Tibial nerve (tissue), 4 donors: ENCODE data around the gene AIFM3.

Source experiments
- EP300 ChIP-seq, 2 donors: sonication (generic); formaldehyde crosslinking; IDR thresholded peaks; one replicate each; pipeline ENCODE4 v1.6.1; 2017; ENCODE audit warnings: antibody characterized with exemption in 2 of 2, mild to moderate bottlenecking in 1 of 2
- TF ChIP-seq, protein P1 (sequence below), 5 experiments: fragments of 200-600 bp in 3 of 5; fragments of 450-650 bp in 2 of 5; sonication (generic) in 3 of 5; IDR thresholded peaks; one replicate each; pipeline ENCODE4 v1.5.1; 2016 to 2019; ENCODE audit warnings: antibody characterized with exemption in 5 of 5, mild to moderate bottlenecking in 3 of 5, moderate library complexity in 2 of 5

DNA sequence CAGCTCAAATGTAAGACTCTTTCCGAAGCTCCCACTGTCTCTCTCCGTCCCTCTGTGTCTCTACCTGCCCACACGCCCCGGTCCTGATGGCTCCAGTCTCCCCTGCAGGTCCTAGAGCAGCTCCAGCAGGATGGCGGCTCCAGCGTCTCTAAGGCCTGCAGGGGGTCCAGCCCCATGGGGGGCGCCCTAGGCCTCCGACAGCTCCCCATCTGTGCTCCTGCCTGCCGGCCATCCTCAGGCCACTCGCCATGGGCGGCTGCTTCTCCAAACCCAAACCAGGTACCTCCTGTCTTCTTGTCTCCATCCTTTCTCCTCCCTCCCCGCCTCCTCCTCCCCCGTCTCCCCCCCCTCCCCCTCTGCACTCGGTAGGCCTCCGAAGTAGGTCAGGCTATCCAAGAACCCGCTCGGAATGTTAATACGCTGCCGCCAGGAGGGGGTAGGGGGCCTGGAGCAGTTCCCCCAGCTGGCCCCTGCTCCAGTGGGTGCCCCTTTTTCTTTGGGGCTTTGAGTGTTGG lies 699 bp downstream of the AIFM3 start:
- TF ChIP-seq, protein P1, sequence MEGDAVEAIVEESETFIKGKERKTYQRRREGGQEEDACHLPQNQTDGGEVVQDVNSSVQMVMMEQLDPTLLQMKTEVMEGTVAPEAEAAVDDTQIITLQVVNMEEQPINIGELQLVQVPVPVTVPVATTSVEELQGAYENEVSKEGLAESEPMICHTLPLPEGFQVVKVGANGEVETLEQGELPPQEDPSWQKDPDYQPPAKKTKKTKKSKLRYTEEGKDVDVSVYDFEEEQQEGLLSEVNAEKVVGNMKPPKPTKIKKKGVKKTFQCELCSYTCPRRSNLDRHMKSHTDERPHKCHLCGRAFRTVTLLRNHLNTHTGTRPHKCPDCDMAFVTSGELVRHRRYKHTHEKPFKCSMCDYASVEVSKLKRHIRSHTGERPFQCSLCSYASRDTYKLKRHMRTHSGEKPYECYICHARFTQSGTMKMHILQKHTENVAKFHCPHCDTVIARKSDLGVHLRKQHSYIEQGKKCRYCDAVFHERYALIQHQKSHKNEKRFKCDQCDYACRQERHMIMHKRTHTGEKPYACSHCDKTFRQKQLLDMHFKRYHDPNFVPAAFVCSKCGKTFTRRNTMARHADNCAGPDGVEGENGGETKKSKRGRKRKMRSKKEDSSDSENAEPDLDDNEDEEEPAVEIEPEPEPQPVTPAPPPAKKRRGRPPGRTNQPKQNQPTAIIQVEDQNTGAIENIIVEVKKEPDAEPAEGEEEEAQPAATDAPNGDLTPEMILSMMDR (IDR thresholded peaks at IDR 0.05), result no peak
- TF ChIP-seq EP300 (IDR thresholded peaks at IDR 0.05), result no peak
